ENCODE data around the gene IL24. TPM values are rescaled to one million over a fixed set of nuclear protein-coding genes. Genes with fewer than 3 reads are reported as not detected.

Gene IL24
- total and polyA plus RNA-seq, 7 experiments from 2014 or later, result 0.51 to 28.4 (median 27.9) TPM; not detected in 4

DNA sequence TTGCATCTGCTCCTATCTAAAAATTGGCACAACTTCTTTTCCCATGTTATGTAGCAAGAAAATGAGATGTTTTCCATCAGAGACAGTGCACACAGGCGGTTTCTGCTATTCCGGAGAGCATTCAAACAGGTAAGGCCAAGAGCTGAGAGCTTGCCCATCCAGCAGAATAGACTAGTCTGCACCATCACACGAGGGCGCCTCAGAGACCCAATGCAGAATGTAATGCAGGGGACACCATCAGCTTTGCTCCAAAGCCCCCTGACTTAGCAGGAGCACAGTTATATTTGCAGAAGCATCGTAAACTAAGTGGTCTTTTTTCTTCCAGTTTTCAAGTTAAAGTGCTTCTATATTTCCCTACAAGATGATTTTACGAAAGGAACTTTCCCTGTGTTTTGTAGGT is 4.7 kb downstream of the IL24 start:
- ATAC-seq, result no peak
- Histone ChIP-seq H3K9me3 (ENCODE audit: control insufficient read depth in 2 of 3, low read length in 3 of 3) (no peaks in the 10 kb centered on the region), H3K27me3 (ENCODE audit: control insufficient read depth in 2 of 2, insufficient read depth in 2 of 2, low read length in 2 of 2) (no peaks in the 10 kb centered on the region), H3K27ac (ENCODE audit: low read depth, low read length) (peak overlapping the region; percentile 40), H3K36me3 (ENCODE audit: control insufficient read depth in 2 of 3, insufficient read depth in 3 of 3, low read length in 3 of 3) (peaks cover 10 to 32% (median 14%) of the 10 kb centered on the region in 3 experiments), H3K4me1 (ENCODE audit: control insufficient read depth in 2 of 2, insufficient read depth in 2 of 2, low read length in 2 of 2) (peaks cover 18 to 59% of the 10 kb centered on the region in 2 donors), H3K4me3 (ENCODE audit: low read length) (no peak overlapping the region)
- Mint-ChIP-seq H3K27ac (peak overlapping the region in 8 of 9 donors; percentile 32 to 98 (median 90)), H3K36me3 (peaks cover 19 to 52% (median 39%) of the 10 kb centered on the region in 5 donors), H3K4me1 (peaks cover 45 to 99% (median 91%) of the 10 kb centered on the region in 7 donors), H3K9me3 (peaks cover 0 to 8% (median 0%) of the 10 kb centered on the region in 11 donors), H3K4me3 (no peak overlapping the region), H3K27me3 (no peaks in the 10 kb centered on the region)
- DNase-seq, result no peak
- intact Hi-C loops (cut with micrococcal nuclease), result loop anchor here in 1 of 2 donors (1.0 kb wide), 1 partner anchor 7 kb away; no protein-coding TSS in a partner anchor
- ChIA-PET CTCF (interaction anchor here (1.3 to 2.0 kb wide), 4 partner anchors 30 to 92 kb away, joined by 3 to 5 read pairs (median 4); partner anchors contain the start of gene IL20), POLR2A (interaction anchor here (1.1 to 17.9 kb wide), 12 partner anchors 5 to 339 kb away, joined by 3 to 600 read pairs (median 6); partner anchors contain the start of gene FCMR)

DNA sequence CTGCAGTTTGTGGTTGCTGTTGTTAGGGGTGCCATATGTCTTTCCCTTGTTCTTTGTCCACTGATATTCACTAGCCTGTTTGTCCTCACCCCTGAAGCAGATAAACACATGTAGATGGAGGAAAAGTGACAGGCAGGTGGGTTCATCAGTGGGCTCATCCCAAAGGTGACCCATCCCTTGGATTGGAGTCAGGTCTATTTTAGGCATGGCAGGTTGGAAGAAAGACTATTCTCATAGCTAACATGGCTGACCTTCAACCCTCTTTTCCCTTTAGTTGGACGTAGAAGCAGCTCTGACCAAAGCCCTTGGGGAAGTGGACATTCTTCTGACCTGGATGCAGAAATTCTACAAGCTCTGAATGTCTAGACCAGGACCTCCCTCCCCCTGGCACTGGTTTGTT is 5.5 kb downstream of the IL24 start:
- DNase-seq (no peak), ATAC-seq (no peak)
- Histone ChIP-seq H3K9me3 (ENCODE audit: control insufficient read depth in 2 of 3, low read length in 3 of 3) (no peaks in the 10 kb centered on the region), H3K27me3 (ENCODE audit: control insufficient read depth in 2 of 2, insufficient read depth in 2 of 2, low read length in 2 of 2) (no peaks in the 10 kb centered on the region), H3K27ac (ENCODE audit: low read depth, low read length) (no peak overlapping the region), H3K36me3 (ENCODE audit: control insufficient read depth in 2 of 3, insufficient read depth in 3 of 3, low read length in 3 of 3) (peaks cover 10 to 39% (median 14%) of the 10 kb centered on the region in 3 experiments), H3K4me3 (ENCODE audit: low read length) (no peak overlapping the region), H3K4me1 (ENCODE audit: control insufficient read depth in 2 of 2, insufficient read depth in 2 of 2, low read length in 2 of 2) (peaks cover 21 to 62% of the 10 kb centered on the region in 2 donors)
- peak overlapping the region in 1 of 10 donors; percentile 3 for H3K4me3 Mint-ChIP-seq
- H3K4me1 Mint-ChIP-seq, result peaks cover 43 to 99% (median 84%) of the 10 kb centered on the region in 7 donors
- POLR2A ChIA-PET, result interaction anchor here (1.0 to 17.9 kb wide), 9 partner anchors 10 to 86 kb away, joined by 3 to 600 read pairs (median 6); partner anchors contain the start of gene FCMR
- peaks cover 0 to 8% (median 0%) of the 10 kb centered on the region in 11 donors for H3K9me3 Mint-ChIP-seq
- intact Hi-C loops (cut with micrococcal nuclease), result no loop called here
- peak overlapping the region in 7 of 9 donors; percentile 91 to 98 (median 95) for H3K27ac Mint-ChIP-seq
- H3K27me3 Mint-ChIP-seq, result no peaks in the 10 kb centered on the region
- H3K36me3 Mint-ChIP-seq, result peaks cover 19 to 53% (median 40%) of the 10 kb centered on the region in 5 donors
- CTCF ChIA-PET, result interaction anchor here (1.3 to 2.0 kb wide), 3 partner anchors 29 to 93 kb away, joined by 3 to 5 read pairs (median 5); partner anchors contain the start of gene IL20

DNA sequence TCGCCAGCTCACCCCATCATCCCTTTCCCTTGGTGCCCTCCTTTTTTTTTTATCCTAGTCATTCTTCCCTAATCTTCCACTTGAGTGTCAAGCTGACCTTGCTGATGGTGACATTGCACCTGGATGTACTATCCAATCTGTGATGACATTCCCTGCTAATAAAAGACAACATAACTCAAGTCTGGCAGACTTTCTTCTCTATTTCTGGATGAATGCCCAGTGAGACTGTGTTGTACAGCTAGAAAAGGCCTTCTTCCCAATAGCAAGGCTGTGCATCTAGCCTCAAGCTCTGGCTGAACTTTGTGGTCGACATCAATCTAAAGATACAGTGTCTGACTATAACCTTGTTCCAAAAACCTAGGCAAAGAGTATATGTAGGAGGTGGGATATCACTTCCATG is 6.4 kb downstream of the IL24 start:
- ChIA-PET POLR2A (interaction anchor here (1.0 to 17.9 kb wide), 8 partner anchors 6 to 56 kb away, joined by 3 to 600 read pairs (median 14); partner anchors contain the start of genes FCMR and IL24), CTCF (interaction anchor here (1.4 to 2.9 kb wide), 2 partner anchors 18 to 94 kb away, joined by 4 to 26 read pairs; partner anchors contain the start of gene FCMR)
- peaks cover 19 to 61% (median 47%) of the 10 kb centered on the region in 5 donors for H3K36me3 Mint-ChIP-seq
- Histone ChIP-seq H3K4me3 (ENCODE audit: low read length) (no peak overlapping the region), H3K4me1 (ENCODE audit: control insufficient read depth in 2 of 2, insufficient read depth in 2 of 2, low read length in 2 of 2) (peaks cover 21 to 72% of the 10 kb centered on the region in 2 donors), H3K36me3 (ENCODE audit: control insufficient read depth in 2 of 3, insufficient read depth in 3 of 3, low read length in 3 of 3) (peaks cover 14 to 49% (median 22%) of the 10 kb centered on the region in 3 experiments), H3K9me3 (ENCODE audit: control insufficient read depth in 2 of 3, low read length in 3 of 3) (no peaks in the 10 kb centered on the region), H3K27me3 (ENCODE audit: control insufficient read depth in 2 of 2, insufficient read depth in 2 of 2, low read length in 2 of 2) (no peaks in the 10 kb centered on the region), H3K27ac (ENCODE audit: low read depth, low read length) (no peak overlapping the region)
- peaks cover 47 to 100% (median 93%) of the 10 kb centered on the region in 7 donors for H3K4me1 Mint-ChIP-seq
- peak overlapping the region in 8 of 9 donors; percentile 89 to 98 (median 94) for H3K27ac Mint-ChIP-seq
- intact Hi-C loops (cut with micrococcal nuclease), result loop anchor here (2.0 kb wide), 1 partner anchor 13 kb away; no protein-coding TSS in a partner anchor
- H3K27me3 Mint-ChIP-seq, result peaks cover 0 to 3% (median 0%) of the 10 kb centered on the region in 5 donors
- DNase-seq, result no peak
- peaks cover 0 to 8% (median 0%) of the 10 kb centered on the region in 11 donors for H3K9me3 Mint-ChIP-seq
- no peak for ATAC-seq
- peak overlapping the region in 3 of 10 donors; percentile 23 to 81 (median 78) for H3K4me3 Mint-ChIP-seq

DNA sequence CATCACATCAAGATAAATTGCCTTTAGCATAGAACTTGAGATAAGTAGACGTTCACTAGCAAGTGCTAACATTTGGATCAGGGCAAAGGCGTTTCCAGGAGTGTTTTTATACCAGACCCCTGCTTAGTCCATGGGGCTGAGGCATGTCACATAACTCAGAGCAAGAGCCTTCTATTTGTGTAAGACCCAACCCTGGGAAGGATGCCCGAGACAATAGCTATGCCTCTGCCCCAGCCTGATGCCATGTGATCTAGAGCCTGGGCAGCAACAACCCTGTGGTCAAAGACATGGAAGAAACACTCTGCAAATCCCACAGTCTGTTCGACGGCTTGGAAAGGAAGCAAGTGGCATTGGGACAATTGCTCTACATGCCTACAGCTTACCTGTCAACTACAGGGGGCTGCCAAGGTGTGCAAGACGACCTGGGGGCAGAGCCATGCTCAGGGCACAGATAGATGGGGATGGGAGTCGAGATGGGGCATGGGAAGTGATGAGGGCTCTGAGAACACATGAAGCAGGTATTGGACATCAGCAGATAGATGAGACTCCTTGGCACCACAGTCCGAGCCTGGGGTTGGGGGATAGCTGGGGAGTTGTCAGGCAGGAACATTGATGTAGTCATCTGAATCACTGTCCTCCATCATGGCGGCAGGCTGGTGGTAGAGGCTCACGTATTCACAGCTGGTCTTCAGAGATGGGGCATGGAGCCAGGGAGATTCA is 7.3 kb downstream of the IL24 start:
- H3K27me3 Mint-ChIP-seq, result peaks cover 0 to 6% (median 0%) of the 10 kb centered on the region in 5 donors

DNA sequence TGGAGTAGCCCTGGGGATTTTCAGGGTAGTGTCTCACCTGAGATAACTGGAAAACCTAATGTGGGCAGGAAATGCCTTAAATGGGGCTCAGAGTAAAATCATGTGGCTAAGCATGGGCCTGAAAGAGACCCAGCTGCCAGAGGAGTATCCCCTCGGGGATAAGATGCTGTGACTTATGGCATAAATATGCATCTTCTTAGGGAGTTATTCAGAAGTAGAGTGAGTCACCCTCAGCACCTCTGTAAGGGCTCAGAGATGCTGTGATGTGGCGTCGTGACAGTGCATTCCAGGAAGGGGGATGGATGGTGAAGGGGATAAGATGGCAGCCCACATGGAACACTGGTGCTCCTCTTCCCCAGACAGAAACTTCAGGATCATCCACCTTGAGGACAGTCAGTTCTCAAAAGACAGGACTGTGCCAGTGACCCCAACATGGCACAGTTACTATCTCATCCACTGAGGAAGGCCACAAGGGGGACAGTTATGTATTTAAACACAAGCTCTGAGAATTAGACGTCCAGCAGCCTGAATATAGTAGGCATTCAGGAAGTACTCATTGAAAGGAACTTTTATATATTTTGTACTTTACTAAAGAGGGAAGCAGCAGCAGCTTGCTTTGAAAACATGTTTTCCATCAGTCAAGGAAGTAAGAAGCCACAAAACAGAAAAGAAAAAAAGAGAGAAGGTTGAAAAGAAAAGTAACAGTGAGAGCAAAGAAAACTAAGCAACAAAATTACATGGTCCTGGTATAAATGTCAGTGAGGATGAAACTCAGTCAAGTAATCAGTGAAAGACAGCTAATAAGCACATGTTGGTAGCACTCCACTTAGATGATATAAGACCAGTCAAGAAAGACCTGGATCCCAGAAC is 8.3 kb downstream of the IL24 start:
- POLR2A ChIA-PET, result interaction anchor here (0.6 to 17.9 kb wide), 26 partner anchors 7 to 233 kb away, joined by 3 to 600 read pairs (median 4); partner anchors contain the start of genes FCMR, IL10, IL20 and IL24
- intact Hi-C loops (cut with micrococcal nuclease), result loop anchor here (1.0 to 5.0 kb wide), 4 partner anchors 8 to 348 kb away; partner anchors contain the start of genes IL20 (in 1 of the 2) and IL24 (in 1 of the 2)
- Histone ChIP-seq H3K4me3 (ENCODE audit: low read length) (peak overlapping the region; percentile 17), H3K36me3 (ENCODE audit: control insufficient read depth in 2 of 3, insufficient read depth in 3 of 3, low read length in 3 of 3) (peaks cover 20 to 54% (median 26%) of the 10 kb centered on the region in 3 experiments), H3K27ac (ENCODE audit: low read depth, low read length) (peak overlapping the region; percentile 69), H3K4me1 (ENCODE audit: control insufficient read depth in 2 of 2, insufficient read depth in 2 of 2, low read length in 2 of 2) (peaks cover 28 to 72% of the 10 kb centered on the region in 2 donors), H3K27me3 (ENCODE audit: control insufficient read depth in 2 of 2, insufficient read depth in 2 of 2, low read length in 2 of 2) (no peaks in the 10 kb centered on the region), H3K9me3 (ENCODE audit: control insufficient read depth in 2 of 3, low read length in 3 of 3) (no peaks in the 10 kb centered on the region)
- Mint-ChIP-seq H3K36me3 (peaks cover 19 to 65% (median 55%) of the 10 kb centered on the region in 5 donors), H3K4me1 (peaks cover 52 to 94% (median 86%) of the 10 kb centered on the region in 7 donors), H3K4me3 (peak overlapping the region; percentile 60 to 88 (median 78)), H3K27ac (peak overlapping the region; percentile 79 to 98 (median 93)), H3K9me3 (peaks cover 0 to 8% (median 0%) of the 10 kb centered on the region in 11 donors), H3K27me3 (peaks cover 0 to 6% (median 0%) of the 10 kb centered on the region in 5 donors)
- ATAC-seq, result peak; percentile 32
- CTCF ChIA-PET, result interaction anchor here (0.9 to 2.9 kb wide), 16 partner anchors 9 to 180 kb away, joined by 3 to 26 read pairs (median 6); partner anchors contain the start of genes FCMR and IL20
- peak in 7 of 9 donors; percentile 38 to 64 (median 59) for DNase-seq

More for the DNA sequence above, 7.3 kb downstream of the IL24 start:
- DNase-seq (no peak), ATAC-seq (no peak)
- Histone ChIP-seq H3K9me3 (ENCODE audit: control insufficient read depth in 2 of 3, low read length in 3 of 3) (no peaks in the 10 kb centered on the region), H3K36me3 (ENCODE audit: control insufficient read depth in 2 of 3, insufficient read depth in 3 of 3, low read length in 3 of 3) (peaks cover 14 to 51% (median 22%) of the 10 kb centered on the region in 3 experiments), H3K4me3 (ENCODE audit: low read length) (peak overlapping the region; percentile 17), H3K27me3 (ENCODE audit: control insufficient read depth in 2 of 2, insufficient read depth in 2 of 2, low read length in 2 of 2) (no peaks in the 10 kb centered on the region), H3K4me1 (ENCODE audit: control insufficient read depth in 2 of 2, insufficient read depth in 2 of 2, low read length in 2 of 2) (peaks cover 21 to 72% of the 10 kb centered on the region in 2 donors), H3K27ac (ENCODE audit: low read depth, low read length) (peak overlapping the region; percentile 69)
- CTCF ChIA-PET, result interaction anchor here (0.9 to 2.9 kb wide), 10 partner anchors 12 to 179 kb away, joined by 3 to 26 read pairs (median 5); partner anchors contain the start of genes FCMR and IL20
- Mint-ChIP-seq H3K36me3 (peaks cover 19 to 65% (median 51%) of the 10 kb centered on the region in 5 donors), H3K4me3 (peak overlapping the region; percentile 60 to 88 (median 78)), H3K27ac (peak overlapping the region; percentile 79 to 98 (median 93)), H3K9me3 (peaks cover 0 to 8% (median 0%) of the 10 kb centered on the region in 11 donors), H3K4me1 (peaks cover 49 to 96% (median 89%) of the 10 kb centered on the region in 7 donors)
- intact Hi-C loops (cut with micrococcal nuclease), result loop anchor here (1.0 to 5.0 kb wide), 3 partner anchors 14 to 347 kb away; partner anchors contain the start of gene IL20 (in 1 of the 2)
- POLR2A ChIA-PET, result interaction anchor here (0.9 to 17.9 kb wide), 15 partner anchors 7 to 168 kb away, joined by 3 to 600 read pairs (median 7); partner anchors contain the start of genes FCMR, IL10 and IL24

Data from naive thymus-derived CD4-positive, alpha-beta T cell (primary cell).